NCI-H1930 (cell line): ENCODE data around the gene ARHGEF17.
A peak's percentile ranks its signal among the peaks of the same experiment; 100 is the strongest.
"Not testable (repeated sequence)": the region's sequence is repeated elsewhere in the genome, so short reads cannot be mapped to it uniquely, and the experiment has no call there.

Source experiments
- DNase-seq, 2 experiments: peaks; one replicate each; lab custom pipeline; 2025; lab: John Stamatoyannopoulos, UW

The ARHGEF17 gene

GRCh38 chr11:73308003-73308960, at the start of gene ARHGEF17:
TSS of gene ARHGEF17 (plus strand) at chr11:73308276. CDS start at chr11:73308639, 363 bp downstream.
- peak in 1 of 2 experiments; percentile 70 for DNase-seq

DNA sequence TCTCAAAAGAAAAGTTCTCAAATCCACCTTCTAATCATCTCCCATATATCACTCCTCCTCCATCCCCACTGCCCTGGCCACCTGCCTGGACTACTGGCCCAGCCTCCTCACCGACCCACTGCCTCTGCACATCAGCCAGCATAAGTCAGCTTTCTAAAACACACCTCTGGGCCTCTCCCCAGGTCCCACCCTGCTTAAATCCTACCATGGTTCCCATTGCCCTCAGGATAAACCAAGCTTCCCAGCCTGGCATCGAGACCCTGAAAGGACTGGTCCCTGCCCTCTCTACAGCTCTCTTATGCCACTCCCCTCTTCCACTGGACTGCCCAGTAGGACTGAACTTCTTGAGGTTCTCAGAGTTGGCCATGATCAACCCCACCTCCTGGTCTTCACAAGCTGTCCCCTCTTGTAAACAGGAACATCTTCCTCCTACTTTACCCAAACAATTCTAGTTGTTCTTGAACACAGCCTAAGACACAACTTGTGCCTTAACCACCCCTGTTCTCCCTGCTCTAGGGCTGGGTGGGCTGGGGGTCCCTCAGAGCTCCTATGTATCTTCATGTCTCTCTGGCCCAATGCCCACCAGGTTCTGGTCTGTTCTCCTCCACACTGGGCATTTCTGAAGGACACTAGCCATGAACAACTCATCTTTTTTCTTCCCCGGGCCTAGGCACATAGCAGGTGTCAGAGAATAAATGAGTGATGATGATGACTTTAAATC, 48.5 kb upstream of the ARHGEF17 start:
- DNase-seq, result no peak

DNA sequence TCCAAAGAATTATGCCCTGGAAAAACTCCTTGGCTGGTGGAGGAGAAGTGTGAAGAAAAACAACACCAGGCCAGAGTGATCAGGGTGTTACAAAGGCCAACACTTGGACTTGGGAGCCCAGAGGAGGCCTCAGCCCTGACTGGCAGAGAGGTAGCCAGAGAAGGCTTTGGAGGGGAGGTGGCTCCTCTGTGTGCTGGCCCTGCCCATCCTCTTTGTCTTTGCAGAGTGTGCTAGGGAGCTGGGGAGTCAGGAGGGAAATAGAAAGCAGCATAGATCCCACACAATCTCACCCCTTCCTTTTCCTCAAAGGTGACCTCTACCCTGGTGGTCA, 48.0 kb upstream of the ARHGEF17 start:
- no peak for DNase-seq

GRCh38 chr11:73262851-73263495, 45.1 kb upstream of the ARHGEF17 start:
- DNase-seq, result no peak

- DNase-seq, result no peak
Measured at GRCh38 chr11:73263640-73264039, 44.4 kb upstream of the ARHGEF17 start.

DNA sequence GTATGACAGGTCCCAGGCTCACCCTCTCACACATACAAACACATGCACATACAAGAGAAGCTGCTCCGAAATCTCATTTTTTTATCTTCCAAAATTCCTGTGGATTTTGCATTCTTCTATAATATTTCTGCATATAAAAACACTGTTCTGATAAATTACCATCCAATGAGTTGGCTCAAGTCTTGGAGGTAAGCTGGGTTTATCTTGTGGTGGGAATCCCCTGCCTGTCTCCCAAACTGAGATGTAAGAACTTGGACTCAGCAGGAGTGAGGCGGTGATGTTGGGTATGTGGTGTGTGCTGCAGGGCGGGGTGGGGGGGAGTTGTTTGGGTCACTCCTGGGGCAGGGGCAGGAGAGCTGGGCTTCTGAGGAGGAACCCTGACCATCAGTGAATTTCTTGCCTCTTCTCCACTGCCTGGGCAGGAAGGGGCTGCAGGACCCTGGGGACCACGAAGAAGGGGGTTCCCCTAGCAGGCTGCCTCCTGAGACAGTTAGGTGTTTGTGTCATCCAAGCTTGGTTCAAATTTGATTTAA, 42.7 kb upstream of the ARHGEF17 start:
- DNase-seq, result no peak

DNA sequence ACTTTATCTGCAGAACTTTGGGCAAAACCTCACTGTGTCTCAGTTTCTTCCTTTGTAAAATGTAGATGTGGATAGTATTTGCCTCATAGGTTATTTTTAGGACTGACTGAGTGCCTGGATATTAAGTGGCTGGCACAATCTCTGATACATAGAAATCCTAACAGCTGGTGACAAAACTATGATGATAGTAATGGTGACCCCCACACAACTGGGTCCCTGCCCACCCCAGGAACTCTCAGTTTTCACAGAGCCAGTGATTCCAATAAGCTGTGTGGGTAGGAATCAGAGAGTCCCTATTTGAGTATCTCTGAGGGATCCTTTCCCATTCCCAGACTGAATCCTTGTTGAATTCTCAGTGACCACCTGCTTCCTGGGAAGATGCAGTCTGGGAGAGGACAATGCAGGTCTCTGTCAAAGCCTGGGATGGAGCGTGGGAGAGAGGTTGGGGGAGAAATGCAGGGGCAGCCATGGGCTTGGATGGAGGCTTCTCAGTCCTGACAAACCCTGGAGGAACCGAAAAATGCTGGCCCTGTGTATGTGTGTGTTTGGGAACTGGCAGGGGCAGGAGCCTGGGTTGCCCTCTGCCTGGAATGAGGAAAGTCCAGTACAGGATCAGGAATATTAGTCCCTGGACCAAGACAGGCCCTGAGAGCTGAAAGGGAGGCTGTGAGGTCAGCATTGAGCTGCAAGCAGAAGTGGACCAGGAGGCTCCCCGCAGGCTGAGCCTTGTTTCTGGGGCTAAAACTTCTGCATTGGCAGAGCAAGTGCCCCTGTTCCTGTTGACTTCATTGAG, 42.0 kb upstream of the ARHGEF17 start:
- no peak for DNase-seq

GRCh38 chr11:73266646-73267020, 41.4 kb upstream of the ARHGEF17 start:
- DNase-seq, result no peak

GRCh38 chr11:73267122-73267846, 40.8 kb upstream of the ARHGEF17 start:
- no peak for DNase-seq

GRCh38 chr11:73267906-73268540, 40.1 kb upstream of the ARHGEF17 start:
- DNase-seq, result no peak

DNA sequence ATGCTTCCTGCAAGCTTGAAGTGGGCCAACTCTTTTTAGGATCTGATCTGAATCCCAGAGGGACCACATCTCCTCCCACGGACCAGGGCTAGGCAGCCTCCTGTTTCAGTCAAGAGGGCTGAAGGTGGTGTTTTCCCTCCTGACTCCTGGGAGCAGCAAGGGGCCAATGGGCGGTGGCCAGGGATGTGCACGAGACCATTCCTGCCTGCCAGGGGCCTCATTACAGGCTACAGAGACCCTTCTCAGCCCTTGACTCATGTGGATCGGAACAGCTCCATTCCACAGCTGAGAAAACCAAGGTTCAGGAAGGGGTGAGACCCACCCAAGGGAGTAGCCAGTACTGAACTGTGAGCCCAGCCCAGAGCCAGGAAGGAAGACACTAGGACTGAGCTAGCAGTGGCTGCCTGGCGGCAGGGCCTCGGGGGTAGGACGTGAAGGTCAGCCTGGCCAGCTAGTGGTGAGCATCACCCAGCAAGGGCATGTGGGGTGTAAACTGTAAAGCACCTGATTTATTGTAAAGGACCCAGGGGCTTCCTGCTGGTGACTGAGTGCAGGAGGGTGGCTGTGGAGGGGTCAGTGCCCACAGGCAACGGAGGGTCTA, 39.3 kb upstream of the ARHGEF17 start:
- DNase-seq, result no peak

GRCh38 chr11:73269459-73270015, 38.5 kb upstream of the ARHGEF17 start:
- no peak for DNase-seq

- no peak for DNase-seq
Measured at GRCh38 chr11:73270016-73270854, 37.8 kb upstream of the ARHGEF17 start.

GRCh38 chr11:73270855-73271477, 37.1 kb upstream of the ARHGEF17 start:
- DNase-seq, result no peak

DNA sequence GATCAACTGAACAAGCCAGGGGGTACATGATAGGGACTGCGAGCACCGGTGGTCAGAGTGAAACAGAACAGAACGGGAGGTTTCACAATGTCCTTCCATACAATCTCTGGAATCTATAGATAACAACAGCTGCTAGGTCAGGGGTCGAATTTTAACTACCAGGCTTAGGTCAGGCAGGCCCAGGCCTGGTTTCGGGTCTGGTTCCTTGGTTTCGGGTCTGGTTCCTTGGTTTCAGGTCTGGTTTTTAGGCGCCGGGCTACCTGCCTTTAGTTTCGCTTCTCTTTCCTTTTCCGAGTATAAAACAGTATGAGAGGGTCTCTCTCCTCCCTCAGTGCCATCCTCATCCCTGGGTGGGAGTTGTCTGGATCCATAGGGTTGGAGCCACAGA, 36.6 kb upstream of the ARHGEF17 start:
- not testable (repeated sequence) for DNase-seq

DNA sequence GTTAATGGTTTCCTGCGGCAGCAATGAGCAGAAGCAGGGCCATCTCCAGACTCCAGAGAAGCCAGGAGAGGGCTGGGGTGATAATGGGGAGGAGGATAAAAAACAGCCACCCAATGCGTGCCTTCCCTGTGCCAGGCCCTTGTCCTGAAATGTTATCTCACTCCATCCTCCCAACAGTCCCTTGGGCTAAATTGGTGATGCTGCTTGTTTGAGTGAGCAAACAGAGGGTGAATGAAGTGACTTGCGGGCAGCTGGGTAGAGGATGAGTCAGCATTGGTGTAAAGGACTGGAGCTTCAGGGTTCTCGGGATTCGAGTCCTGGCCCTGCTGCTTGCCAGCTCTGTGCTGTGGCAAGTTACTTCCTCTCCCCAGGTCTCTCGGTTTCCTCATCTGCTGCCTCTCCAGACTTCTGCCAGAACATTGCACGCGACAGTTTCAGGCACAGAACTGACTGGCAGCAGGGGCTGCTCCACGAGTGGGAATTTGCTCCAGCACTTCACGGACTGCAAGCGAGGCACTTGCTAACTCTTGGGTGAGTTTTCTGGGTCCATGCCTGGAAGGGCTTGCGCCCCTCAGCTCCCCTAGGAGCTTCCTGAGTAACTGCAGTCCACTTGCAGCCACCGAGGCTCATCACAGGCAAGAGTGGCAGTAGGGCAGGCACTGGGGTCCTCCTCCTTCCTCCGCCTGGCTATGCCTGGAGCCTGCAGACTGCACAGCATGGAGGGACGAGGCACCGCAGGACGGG, 36.0 kb upstream of the ARHGEF17 start, which contains the start of gene P2RY6:
P2RY6 (plus strand) TSS at position 403 of the 744 bp plus-strand sequence. CDS start 24,181 bp downstream, outside the sequence.
- peak in 1 of 2 experiments; percentile 22 for DNase-seq

DNA sequence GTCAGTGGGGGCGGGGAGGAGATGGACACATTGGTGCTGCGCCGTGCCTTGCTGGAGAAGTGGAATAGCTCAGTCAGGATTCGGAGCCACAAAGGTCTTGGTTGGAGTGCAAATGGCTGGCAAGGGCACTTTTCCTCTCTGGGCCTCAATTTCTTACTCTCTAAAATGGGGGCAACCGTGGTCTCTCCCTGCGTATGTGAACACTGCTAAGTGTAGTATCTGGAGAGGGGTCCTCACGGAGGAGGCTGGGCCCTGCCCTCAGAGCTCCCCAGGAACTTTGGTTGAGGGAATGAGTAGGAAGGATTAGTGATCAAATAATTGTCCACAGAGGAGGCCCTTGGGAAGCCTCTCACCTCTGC, 35.4 kb upstream of the ARHGEF17 start:
- no peak for DNase-seq
